ENCODE measurements around the gene SLC6A5. TPM values are rescaled to one million over a fixed set of nuclear protein-coding genes. Genes with fewer than 3 reads are reported as not detected.

The SLC6A5 gene
- total and polyA plus RNA-seq, 9 of the 15 experiments (the other 6 are each of a cell fraction or from before 2014, with no cell fraction given) = 0.08 TPM; not detected in 8

DNA sequence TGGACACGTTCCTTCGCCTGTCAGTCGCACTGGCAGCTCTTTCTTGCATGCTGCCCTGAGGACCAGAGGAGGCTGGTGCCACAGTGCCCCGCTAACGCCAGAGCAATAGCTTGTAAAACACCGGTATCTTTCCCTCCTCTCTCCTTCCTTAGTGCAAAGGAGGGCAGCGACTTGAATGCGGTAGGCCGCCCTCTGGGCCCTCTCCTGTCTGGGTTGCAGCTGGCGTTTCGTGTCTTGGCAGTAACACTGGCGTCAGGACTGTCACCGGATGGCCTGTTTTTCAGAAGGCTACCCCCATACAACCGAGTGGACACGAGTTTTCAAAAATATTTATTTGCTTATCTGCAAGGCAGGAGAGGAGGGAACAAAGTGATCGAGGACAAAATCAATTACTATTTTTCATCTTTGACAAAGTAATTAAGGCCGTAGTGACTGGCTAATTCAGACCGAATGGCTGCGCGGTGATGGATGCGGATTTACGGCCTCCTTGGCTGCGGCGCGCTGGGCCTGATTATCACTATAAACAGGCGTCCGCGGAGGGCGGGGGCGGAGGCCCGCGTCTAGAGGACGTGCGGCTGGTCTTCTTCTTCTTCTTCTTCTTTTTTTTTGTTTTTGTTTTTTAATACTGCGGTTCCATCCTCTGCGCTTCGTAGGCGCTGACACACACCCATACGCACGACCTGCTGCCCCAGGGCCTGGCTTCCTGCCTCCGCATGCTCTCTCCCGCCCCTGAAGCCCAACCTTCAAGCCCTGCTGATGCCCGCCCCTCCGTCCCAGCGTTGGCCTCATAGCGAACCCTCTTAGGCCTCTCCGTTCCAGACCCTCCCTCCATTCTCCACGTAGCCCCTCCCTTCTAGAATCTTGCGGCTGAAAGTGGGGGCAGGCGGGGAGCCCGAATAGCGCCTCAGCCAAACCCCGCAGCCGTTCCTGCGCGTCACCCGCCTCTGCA is 2.9 kb upstream of the SLC6A5 start:
- ChIA-PET CTCF (ENCODE audit: low intra/inter-chr PET ratio) (no interaction called here), POLR2A (interaction anchor here (1.7 to 1.9 kb wide), 2 partner anchors 10 to 14 kb away, joined by 4 to 8 read pairs; no protein-coding TSS in a partner anchor)
- Histone ChIP-seq H3K4me3 (no peak overlapping the region), H3K36me3 (ENCODE audit: control insufficient read depth, insufficient read depth, low read length) (no peaks in the 10 kb centered on the region), H3K9me3 (replicated peaks; ENCODE audit: control insufficient read depth, insufficient read depth, low read depth, low read length) (no peaks in the 10 kb centered on the region), H3K27me3 (ENCODE audit: control insufficient read depth in 2 of 2, insufficient read depth in 2 of 2, low read length in 2 of 2) (peaks cover 31 to 57% of the 10 kb centered on the region in 2 experiments), H2AFZ (ENCODE audit: low read depth, low read length) (no peak overlapping the region), H3K79me2 (ENCODE audit: control insufficient read depth, insufficient read depth, low read length) (no peaks in the 10 kb centered on the region), H3K9ac (ENCODE audit: insufficient read depth in 1 of 2, low read depth in 2 of 2, low read length in 2 of 2) (peak overlapping the region in 1 of 2 experiments; percentile 33; a peak in 1 of 4 replicates), H3K9me1 (ENCODE audit: control insufficient read depth, insufficient read depth, low read length) (no peaks in the 10 kb centered on the region), H4K20me1 (replicated peaks; ENCODE audit: control insufficient read depth, insufficient read depth, low read length) (no peaks in the 10 kb centered on the region), H3K4me2 (ENCODE audit: insufficient read depth, low read length) (peak overlapping the region; percentile 59), H3K4me1 (replicated peaks in 1 of 2; ENCODE audit: control insufficient read depth in 2 of 2, insufficient read depth in 2 of 2, low read length in 2 of 2) (peaks cover 3 to 28% of the 10 kb centered on the region in 2 experiments; a peak in 3 of 5 replicates), H3K27ac (ENCODE audit: extremely low read depth, low read depth, low read length) (no peak overlapping the region)
- peak; percentile 83 for ATAC-seq
- no TSS peak for BruUV-seq (replicated peaks)
- FAIRE-seq = no peak
- in situ Hi-C loops (cut with MboI) (no loop called here), intact Hi-C loops (cut with micrococcal nuclease) (loop anchor here (5.0 kb wide), 1 partner anchor 209 kb away; the partner anchor contains the start of gene PRMT3)
- DNase-seq (ENCODE audit: extremely low read depth in 1 of 4, low spot score in 3 of 4) = peak; percentile 20 to 69 (median 38)
- 11% methylated on average over 44 of the region's 57 CpGs for WGBS (ENCODE audit: insufficient coverage, low coverage, missing lambda C conversion rate)
- TF ChIP-seq, protein P1, sequence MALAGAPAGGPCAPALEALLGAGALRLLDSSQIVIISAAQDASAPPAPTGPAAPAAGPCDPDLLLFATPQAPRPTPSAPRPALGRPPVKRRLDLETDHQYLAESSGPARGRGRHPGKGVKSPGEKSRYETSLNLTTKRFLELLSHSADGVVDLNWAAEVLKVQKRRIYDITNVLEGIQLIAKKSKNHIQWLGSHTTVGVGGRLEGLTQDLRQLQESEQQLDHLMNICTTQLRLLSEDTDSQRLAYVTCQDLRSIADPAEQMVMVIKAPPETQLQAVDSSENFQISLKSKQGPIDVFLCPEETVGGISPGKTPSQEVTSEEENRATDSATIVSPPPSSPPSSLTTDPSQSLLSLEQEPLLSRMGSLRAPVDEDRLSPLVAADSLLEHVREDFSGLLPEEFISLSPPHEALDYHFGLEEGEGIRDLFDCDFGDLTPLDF (CRISPR knock-in tag; IDR thresholded peaks at IDR 0.05) = no peak
- TF ChIP-seq ZNF384 (IDR thresholded peaks at IDR 0.05; ENCODE audit: low read depth, low read length) (no peak), CREM (IDR thresholded peaks at IDR 0.05; ENCODE audit: low read depth) (0 out of 2 replicates have a peak, but pooled peaks have one; percentile 1), ATF4 (CRISPR knock-in tag; IDR thresholded peaks at IDR 0.05) (no peak), MIER1 (IDR thresholded peaks at IDR 0.05; ENCODE audit: low read depth) (0 out of 2 replicates have a peak, but pooled peaks have one; percentile 22), ATF1 (CRISPR knock-in tag; IDR thresholded peaks at IDR 0.05) (no peak), ATF1 (tag; IDR thresholded peaks at IDR 0.05) (0 out of 2 replicates have a peak, but pooled peaks have one; percentile 8), KAT7 (CRISPR knock-in tag; IDR thresholded peaks at IDR 0.05; ENCODE audit: borderline replicate concordance) (no peak), ZNF445 (CRISPR knock-in tag; IDR thresholded peaks at IDR 0.05; ENCODE audit: low read depth) (no peak), SMARCA4 (IDR thresholded peaks at IDR 0.05) (peak; percentile 38; the same call in 1 of the 2 replicates), FOXK1 (CRISPR knock-in tag; IDR thresholded peaks at IDR 0.05; ENCODE audit: borderline replicate concordance) (no peak), MBD1 (CRISPR knock-in tag; IDR thresholded peaks at IDR 0.05) (no peak), VEZF1 (CRISPR knock-in tag; IDR thresholded peaks at IDR 0.05) (0 out of 2 replicates have a peak, but pooled peaks have one; percentile 12), ZZZ3 (IDR thresholded peaks at IDR 0.05) (no peak)
- TF ChIP-seq, protein P2, sequence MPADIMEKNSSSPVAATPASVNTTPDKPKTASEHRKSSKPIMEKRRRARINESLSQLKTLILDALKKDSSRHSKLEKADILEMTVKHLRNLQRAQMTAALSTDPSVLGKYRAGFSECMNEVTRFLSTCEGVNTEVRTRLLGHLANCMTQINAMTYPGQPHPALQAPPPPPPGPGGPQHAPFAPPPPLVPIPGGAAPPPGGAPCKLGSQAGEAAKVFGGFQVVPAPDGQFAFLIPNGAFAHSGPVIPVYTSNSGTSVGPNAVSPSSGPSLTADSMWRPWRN (IDR thresholded peaks at IDR 0.05; ENCODE audit: low read depth) = 0 out of 2 replicates have a peak, but pooled peaks have one; percentile 38

Measured in K562 (cell line).